B cell (primary cell): ENCODE measurements around the gene RGS3. TPM values are rescaled to one million over a fixed set of nuclear protein-coding genes. Genes with fewer than 3 reads are reported as not detected.
"Not testable (repeated sequence)": the region's sequence is repeated elsewhere in the genome, so short reads cannot be mapped to it uniquely, and the experiment has no call there.

Source experiments
- ATAC-seq: fragments of 200-7000 bp; cut with Tn5 transposase; one replicate; pipeline ENCODE4 v1.10.0; 2021; ENCODE audit warnings: low read depth, mild to moderate bottlenecking, moderate number of reproducible peaks, moderate library complexity
- CTCF ChIA-PET: fragments of 350-600 bp; sonication (Branson Sonifier 250); formaldehyde crosslinking; loops from one replicate; lab custom pipeline; 2021; ENCODE audit warnings: antibody characterized with exemption, inconsistent platforms; lab: Charles Lee
- POLR2A ChIA-PET: fragments of 350-600 bp; sonication (Branson Sonifier 250); formaldehyde crosslinking; loops from one replicate; lab custom pipeline; 2021; ENCODE audit warnings: antibody characterized with exemption; lab: Charles Lee
- DNase-seq: peaks from one replicate; pipeline ENCODE4 v3.0.0; 2013
- H2AFZ ChIP-seq: 2 replicates; pipeline ENCODE4 v1.6.1; 2012; ENCODE audit warnings: mild to moderate bottlenecking, low read depth, low read length; ENCODE audit not compliant: insufficient read depth, poor library complexity, severe bottlenecking
- H3K27ac ChIP-seq, 2 donors: 1 replicate in 1 of 2; 2 replicates in 1 of 2; pipeline ENCODE4 v1.5.1; 2012 to 2013; ENCODE audit warnings: low read length in 2 of 2, mild to moderate bottlenecking in 2 of 2, moderate library complexity in 1 of 2
- H3K27me3 ChIP-seq, 4 experiments: fragments of 200-600 bp in 1 of 4; sonication (generic) in 1 of 4; replicated peaks in 1 of 4; 1 replicate in 2 of 4; 2 replicates in 2 of 4; pipeline versions ENCODE4 v1.6.1 to v1.7.0; 2013 to 2016; ENCODE audit warnings: low read length in 3 of 4, mild to moderate bottlenecking in 2 of 4, mixed read lengths in 1 of 4, moderate library complexity in 1 of 4; ENCODE audit not compliant: insufficient read depth in 4 of 4, control insufficient read depth in 3 of 4; ENCODE audit errors: control extremely low read depth in 1 of 4
- H3K36me3 ChIP-seq, 2 experiments: replicated peaks in 1 of 2; 1 replicate in 1 of 2; 2 replicates in 1 of 2; pipeline versions ENCODE4 v1.6.1 to v1.7.1; 2013; ENCODE audit warnings: low read length in 1 of 2; ENCODE audit not compliant: insufficient read depth in 2 of 2, control insufficient read depth in 1 of 2; ENCODE audit errors: control extremely low read depth in 1 of 2, extremely low read depth in 1 of 2
- H3K4me1 ChIP-seq, 2 donors: fragments of 200-600 bp in 1 of 2; sonication (generic) in 1 of 2; 1 replicate in 1 of 2; 2 replicates in 1 of 2; pipeline versions ENCODE4 v1.5.1 to v1.6.1; 2013 to 2017; ENCODE audit warnings: low read length in 2 of 2; ENCODE audit not compliant: control insufficient read depth in 2 of 2, insufficient read depth in 2 of 2
- H3K4me2 ChIP-seq: replicated peaks from 2 replicates; pipeline ENCODE3; 2012; ENCODE audit warnings: mild to moderate bottlenecking, low read depth, low read length; ENCODE audit not compliant: poor library complexity, severe bottlenecking
- H3K4me3 ChIP-seq, 5 experiments: fragments of 200-600 bp in 1 of 5; sonication (generic) in 1 of 5; 1 replicate in 3 of 5; 2 replicates in 2 of 5; pipeline versions ENCODE4 v1.5.1 to v1.7.0; 2011 to 2016; ENCODE audit warnings: low read length in 4 of 5, mild to moderate bottlenecking in 4 of 5, low read depth in 2 of 5, control low read depth in 1 of 5, moderate library complexity in 1 of 5; ENCODE audit not compliant: insufficient read depth in 1 of 5; ENCODE audit errors: control extremely low read depth in 1 of 5, extremely low read depth in 1 of 5
- H3K79me2 ChIP-seq: fragments of 200-600 bp; sonication (generic); one replicate; pipeline ENCODE4 v1.6.0; 2016; ENCODE audit warnings: low read length; ENCODE audit not compliant: control insufficient read depth, insufficient read depth
- H3K9ac ChIP-seq: fragments of 200-600 bp; sonication (generic); 2 replicates; pipeline ENCODE4 v1.6.1; 2017; ENCODE audit warnings: mild to moderate bottlenecking, low read length, moderate library complexity
- H3K9me3 ChIP-seq, 3 donors: one replicate each; pipeline versions ENCODE4 v1.6.1 to v1.7.1; 2013; ENCODE audit warnings: low read length in 2 of 3; ENCODE audit not compliant: control insufficient read depth in 2 of 3, insufficient read depth in 1 of 3; ENCODE audit errors: control extremely low read depth in 1 of 3
- H4K20me1 ChIP-seq: 2 replicates; pipeline ENCODE4 v1.6.0; 2012; ENCODE audit warnings: mild to moderate bottlenecking, low read length; ENCODE audit not compliant: insufficient read depth, control insufficient read depth, poor library complexity, severe bottlenecking
- H3K27ac Mint-ChIP-seq: one replicate; pipeline ENCODE4 v1.8.0; 2021; ENCODE audit warnings: mixed read lengths
- H3K27me3 Mint-ChIP-seq: one replicate; pipeline ENCODE4 v1.8.0; 2021; ENCODE audit warnings: mixed read lengths
- H3K4me1 Mint-ChIP-seq: one replicate; pipeline ENCODE4 v1.8.0; 2021; ENCODE audit warnings: mixed read lengths
- H3K4me3 Mint-ChIP-seq: one replicate; pipeline ENCODE4 v1.8.0; 2021; ENCODE audit warnings: mixed read lengths
- H3K9me3 Mint-ChIP-seq: one replicate; pipeline ENCODE4 v1.8.0; 2022; ENCODE audit warnings: mixed read lengths; ENCODE audit not compliant: insufficient read depth
- CTCF ChIP-seq: fragments of 200-600 bp; IDR thresholded peaks from one replicate; pipeline ENCODE4 v1.8.0; 2022; ENCODE audit warnings: antibody characterized with exemption, mild to moderate bottlenecking
- EZH2 ChIP-seq: IDR thresholded peaks from 2 replicates; pipeline ENCODE4 v1.6.1; 2012; ENCODE audit warnings: borderline replicate concordance, low read depth, mild to moderate bottlenecking, moderate library complexity, low read length; ENCODE audit not compliant: insufficient read depth, poor library complexity, severe bottlenecking
- WGBS: methylation state at CpG from one replicate; pipeline ENCODE4 v1.1.5; 2013; ENCODE audit warnings: missing lambda C conversion rate; ENCODE audit not compliant: insufficient coverage; 5-methylcytosine and 5-hydroxymethylcytosine counted together
- intact Hi-C: fragments of 100-400 bp; cut with micrococcal nuclease; formaldehyde crosslinking; loops from one replicate; pipeline ENCODE4 v1.10.0; 2022
- polyA plus RNA-seq: library from polyadenylated mRNA; depleted of rRNA; stranded (reverse); fragments of >200 nt; gene quantifications from 2 replicates; pipeline ENCODE4 v1.2.3, GENCODE V29; 2012
- total RNA-seq, 2 donors: library from RNA; stranded (reverse); fragments of 120-200 nt in 1 of 2; gene quantifications; 1 replicate in 1 of 2; 2 replicates in 1 of 2; pipeline versions ENCODE4 v1.2.3 to v1.2.4, GENCODE V29; 2013 to 2022

Gene RGS3
- total and polyA plus RNA-seq, 2 donors (not counting 1 experiment from before 2014, with no cell fraction given), result 12.0 to 15.6 TPM

GRCh38 chr9:113638490-113638889 is 175.0 kb downstream of the RGS3 start:
- no peak overlapping the region for H3K4me3 Mint-ChIP-seq
- Histone ChIP-seq H3K79me2 (no peaks in the 10 kb centered on the region), H3K4me1 (no peaks in the 10 kb centered on the region), H2AFZ (no peak overlapping the region), H3K27ac (no peak overlapping the region), H3K9ac (no peak overlapping the region), H4K20me1 (no peaks in the 10 kb centered on the region), H3K4me3 (no peak overlapping the region), H3K36me3 (no peaks in the 10 kb centered on the region), H3K27me3 (no peaks in the 10 kb centered on the region), H3K4me2 (no peak overlapping the region), H3K9me3 (no peaks in the 10 kb centered on the region)
- H3K27me3 Mint-ChIP-seq, result peaks cover 23% of the 10 kb centered on the region
- POLR2A ChIA-PET, result no interaction called here
- DNase-seq (no peak), ATAC-seq (no peak)
- H3K27ac Mint-ChIP-seq, result no peak overlapping the region
- whole genome bisulfite sequencing, result 91% methylated on average over 3 of the region's 7 CpGs
- H3K9me3 Mint-ChIP-seq, result no peaks in the 10 kb centered on the region
- H3K4me1 Mint-ChIP-seq, result no peaks in the 10 kb centered on the region
- intact Hi-C loops, result no loop called here
- no peak for TF ChIP-seq CTCF
- TF ChIP-seq EZH2, result no peak
- CTCF ChIA-PET, result interaction anchor here (1.0 to 1.3 kb wide), 2 partner anchors 17 to 50 kb away, joined by 3 to 4 read pairs; no protein-coding TSS in a partner anchor

- no peaks in the 10 kb centered on the region for H3K4me1 Mint-ChIP-seq
- H3K27ac Mint-ChIP-seq, result no peak overlapping the region
- no peaks in the 10 kb centered on the region for H3K4me1 ChIP-seq
- H3K9ac ChIP-seq, result no peak overlapping the region
- H3K36me3 ChIP-seq, result no peaks in the 10 kb centered on the region
- POLR2A ChIA-PET, result no interaction called here
- ATAC-seq (no peak), DNase-seq (no peak)
- peaks cover 23% of the 10 kb centered on the region for H3K27me3 Mint-ChIP-seq
- H2AFZ ChIP-seq, result no peak overlapping the region
- 42% methylated on average over 2 of the region's 4 CpGs for WGBS
- H3K79me2 ChIP-seq, result no peaks in the 10 kb centered on the region
- H3K4me2 ChIP-seq, result no peak overlapping the region
- intact Hi-C loops, result no loop called here
- no peaks in the 10 kb centered on the region for H3K9me3 Mint-ChIP-seq
- no peak overlapping the region for H3K4me3 Mint-ChIP-seq
- no peak overlapping the region for H3K27ac ChIP-seq
- H4K20me1 ChIP-seq, result no peaks in the 10 kb centered on the region
- no peaks in the 10 kb centered on the region for H3K27me3 ChIP-seq
- no peaks in the 10 kb centered on the region for H3K9me3 ChIP-seq
- no peak for TF ChIP-seq CTCF
- TF ChIP-seq EZH2, result no peak
- H3K4me3 ChIP-seq, result no peak overlapping the region
- CTCF ChIA-PET, result interaction anchor here (1.0 to 1.3 kb wide), 2 partner anchors 16 to 50 kb away, joined by 3 to 4 read pairs; no protein-coding TSS in a partner anchor
These were observed 175.4 kb downstream of the RGS3 start for GRCh38 chr9:113638897-113639296.

GRCh38 chr9:113639411-113639970 is 176.0 kb downstream of the RGS3 start:
- H4K20me1 ChIP-seq, H3K4me3 ChIP-seq, H3K9me3 ChIP-seq, H3K4me2 ChIP-seq, H2AFZ ChIP-seq, intact Hi-C loops, ATAC-seq, H3K79me2 ChIP-seq, H3K27ac ChIP-seq, H3K9ac ChIP-seq, H3K27me3 ChIP-seq, H3K36me3 ChIP-seq, DNase-seq, H3K4me1 ChIP-seq, H3K4me1 Mint-ChIP-seq, H3K9me3 Mint-ChIP-seq, H3K27ac Mint-ChIP-seq, CTCF ChIA-PET, H3K4me3 Mint-ChIP-seq, POLR2A ChIA-PET: not testable (repeated sequence)
- H3K27me3 Mint-ChIP-seq, result peaks cover 23% of the 10 kb centered on the region
- 96% methylated on average over 10 of the region's 15 CpGs for WGBS
